ENCODE data around the gene PRR3.

The PRR3 gene

DNA sequence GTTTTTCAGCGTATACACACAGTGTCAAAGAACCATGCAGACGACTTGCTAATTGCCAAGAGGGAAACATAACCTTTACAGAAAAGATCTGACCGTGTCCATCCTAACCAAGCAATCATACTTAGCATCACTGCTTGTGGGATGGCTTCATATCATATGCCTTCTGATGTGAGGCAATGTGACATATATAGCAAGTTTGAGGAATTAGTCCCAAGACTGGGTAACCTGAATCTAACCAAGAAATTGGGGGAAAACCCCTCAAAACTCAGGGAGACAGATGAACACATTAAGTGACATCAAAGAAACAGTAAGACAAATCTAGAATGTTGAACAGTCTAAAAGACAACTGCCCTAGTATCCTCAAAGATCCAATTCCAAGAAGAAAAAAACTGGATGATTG is 19.2 kb upstream of the PRR3 start:
- no peak for DNase-seq (ENCODE audit: low read depth)

DNA sequence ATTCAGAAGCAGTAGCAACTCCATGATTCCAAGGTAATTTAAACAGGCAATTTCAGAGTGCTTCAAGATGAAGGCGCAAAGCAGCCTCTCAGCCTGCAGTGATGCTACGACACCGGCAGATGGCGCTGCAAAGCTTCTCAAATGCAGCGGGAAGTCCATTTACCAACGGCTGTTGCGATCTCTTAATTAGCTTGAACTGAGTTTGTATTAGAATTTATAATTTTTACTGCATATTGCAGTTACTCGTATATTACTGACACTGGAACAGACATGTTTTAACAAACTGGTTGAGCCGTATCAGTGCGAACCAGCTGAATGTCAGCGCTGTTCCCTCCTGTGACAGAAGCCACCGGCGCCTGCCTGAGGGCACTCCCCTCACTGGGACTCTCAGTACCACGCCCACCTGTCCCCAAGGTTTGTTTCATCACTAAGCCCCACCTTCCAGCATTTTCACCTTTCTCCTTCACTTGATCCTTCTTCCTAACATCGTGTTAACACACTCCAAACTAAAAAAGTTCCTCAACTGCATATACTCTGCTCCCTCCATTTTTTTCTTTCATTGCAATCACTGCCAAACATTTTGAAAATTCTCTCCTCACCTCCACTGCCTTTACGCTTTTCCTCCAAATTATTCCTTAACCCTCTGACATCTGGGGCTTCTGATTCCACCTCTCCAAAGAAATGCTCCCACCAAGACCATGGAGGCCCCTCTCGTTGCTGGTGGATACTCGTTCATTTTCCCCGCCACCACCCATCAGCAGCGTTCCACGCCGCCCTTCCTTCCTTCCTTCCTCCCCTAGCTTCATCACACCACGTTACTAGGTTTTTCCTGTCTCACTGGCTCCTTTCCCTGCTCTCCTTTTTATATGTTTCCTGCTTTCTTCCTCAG is 15.3 kb upstream of the PRR3 start:
- peak; percentile 83 for DNase-seq (ENCODE audit: low read depth)

DNA sequence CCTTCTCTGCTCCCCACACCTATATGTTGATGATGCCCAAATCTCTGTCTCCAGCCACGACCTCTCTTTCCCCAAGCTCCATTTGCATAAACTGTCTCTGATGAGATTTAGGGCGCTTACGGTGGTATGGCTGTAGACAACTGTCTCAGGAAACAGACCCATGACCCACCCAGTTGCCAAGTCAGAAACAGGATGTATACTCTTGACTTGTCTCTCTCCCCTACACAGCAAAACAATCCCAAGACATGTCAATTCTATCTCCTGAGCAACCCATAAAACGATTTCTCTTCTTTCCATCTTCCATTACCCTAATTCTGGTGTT is 14.7 kb upstream of the PRR3 start:
- no peak for DNase-seq (ENCODE audit: low read depth)

GRCh38 chr6:30542915-30543314 is 14.2 kb upstream of the PRR3 start:
- DNase-seq (ENCODE audit: low read depth), result no peak

GRCh38 chr6:30543821-30544220 is 13.3 kb upstream of the PRR3 start:
- DNase-seq (ENCODE audit: low read depth), result no peak

GRCh38 chr6:30544666-30545272 is 12.3 kb upstream of the PRR3 start:
- DNase-seq (ENCODE audit: low read depth), result peak; percentile 72

GRCh38 chr6:30547454-30547853 is 9.6 kb upstream of the PRR3 start:
- DNase-seq (ENCODE audit: low read depth), result no peak

- peak; percentile 58 for DNase-seq (ENCODE audit: low read depth)
These were observed 8.7 kb upstream of the PRR3 start for GRCh38 chr6:30548375-30548774.

- DNase-seq (ENCODE audit: low read depth), result no peak
These were observed 2.7 kb upstream of the PRR3 start for GRCh38 chr6:30554404-30554803.

GRCh38 chr6:30554962-30555815 is 1.9 kb upstream of the PRR3 start:
- peak; percentile 20 for DNase-seq (ENCODE audit: low read depth)

DNA sequence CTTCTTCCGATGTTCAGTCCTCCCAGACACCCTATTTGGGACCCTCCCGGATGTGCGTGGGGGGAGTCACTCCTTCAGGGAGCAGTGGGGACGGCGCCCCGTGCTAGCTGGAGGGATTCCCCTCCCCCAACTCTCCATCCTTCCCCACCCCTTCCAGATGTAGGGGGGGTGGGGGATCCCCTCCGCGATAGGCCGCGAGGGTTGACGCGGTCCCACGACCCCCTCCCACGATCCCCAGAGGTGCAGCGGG is 1.4 kb upstream of the PRR3 start:
- DNase-seq (ENCODE audit: low read depth), result no peak

GRCh38 chr6:30556066-30556905 is 809 bp upstream of the PRR3 start, which contains the start of gene GNL1:
Gene GNL1 (minus strand): TSS chr6:30556489. CDS start chr6:30556203, 286 bp downstream.
- peak; percentile 88 for DNase-seq (ENCODE audit: low read depth)

- DNase-seq (ENCODE audit: low read depth), result no peak
These were observed 537 bp downstream of the PRR3 start for GRCh38 chr6:30557683-30557981.

DNA sequence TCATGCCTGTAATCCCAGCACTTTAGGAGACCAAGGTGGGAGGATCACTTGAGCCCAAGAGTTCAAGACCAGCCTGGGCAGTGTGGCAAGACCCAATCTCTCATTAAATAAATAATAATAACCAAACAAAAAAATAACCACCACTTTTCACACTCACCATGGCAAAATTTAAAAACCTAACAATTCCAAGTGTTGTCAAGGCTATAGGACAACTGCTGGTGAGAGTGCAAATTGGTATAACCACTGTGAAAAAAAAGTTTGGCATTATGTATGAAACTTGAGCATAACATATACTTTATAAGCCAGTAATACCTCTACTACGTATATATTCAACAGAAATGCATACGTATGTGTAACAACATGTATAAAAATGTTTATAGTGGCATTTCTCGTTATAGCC is 3.8 kb downstream of the PRR3 start:
- DNase-seq (ENCODE audit: low read depth), result no peak

- no peak for DNase-seq (ENCODE audit: low read depth)
These were observed 5.7 kb downstream of the PRR3 start for GRCh38 chr6:30562470-30563425.

DNA sequence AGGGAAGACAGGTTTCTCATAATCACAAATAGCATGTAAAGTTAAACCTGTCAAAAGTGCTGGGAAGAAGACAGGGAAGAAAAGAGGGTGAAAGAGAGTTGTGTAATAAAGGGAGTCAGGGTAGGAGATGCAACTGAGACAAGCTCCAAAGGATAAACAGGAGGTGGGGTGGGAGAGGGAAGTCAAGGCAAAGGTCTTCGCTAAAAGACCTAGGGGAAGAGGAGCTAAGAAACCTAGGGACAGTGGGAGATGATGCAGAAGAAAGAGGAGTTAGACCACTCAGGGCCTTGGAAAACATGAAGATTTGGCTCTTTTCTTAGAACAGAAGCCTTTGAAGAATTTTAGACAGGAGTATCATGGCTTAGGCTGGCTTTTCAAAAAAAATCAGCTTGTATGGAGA is 7.0 kb downstream of the PRR3 start:
- no peak for DNase-seq (ENCODE audit: low read depth)

DNA sequence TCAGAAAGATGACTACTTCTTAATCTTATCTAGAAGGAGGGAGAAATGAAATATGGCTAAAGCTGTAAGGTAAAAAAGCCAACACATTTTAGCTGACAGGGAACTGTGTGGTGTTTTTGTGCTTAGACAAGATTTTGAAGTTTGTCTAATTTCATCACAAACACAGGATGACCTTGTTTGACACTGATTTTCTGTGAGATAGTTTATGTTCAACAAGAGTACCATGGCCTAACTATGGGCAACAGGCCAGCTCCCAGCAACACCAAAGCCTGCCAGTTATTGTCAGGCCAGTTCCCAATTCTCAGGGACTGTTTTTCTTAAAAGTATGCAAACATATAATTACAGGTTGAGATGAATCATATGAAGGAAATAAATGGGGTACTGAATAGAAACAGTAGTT is 8.7 kb downstream of the PRR3 start:
- DNase-seq (ENCODE audit: low read depth), result peak; percentile 68

GRCh38 chr6:30568245-30568644 is 11.2 kb downstream of the PRR3 start:
- DNase-seq (ENCODE audit: low read depth), result no peak

- DNase-seq (ENCODE audit: low read depth), result no peak
These were observed 13.2 kb downstream of the PRR3 start for GRCh38 chr6:30570263-30570662.

- DNase-seq (ENCODE audit: low read depth), result no peak
These were observed 13.6 kb downstream of the PRR3 start for GRCh38 chr6:30570740-30571074.

GRCh38 chr6:30571075-30571761 is 14.1 kb downstream of the PRR3 start, which contains the start of gene ABCF1:
Gene ABCF1 (plus strand): TSS chr6:30571442. CDS start chr6:30571488, 46 bp downstream.
- DNase-seq (ENCODE audit: low read depth), result peak; percentile 92

All from amniotic epithelial cell (primary cell).